GM12875 (cell line): Measurements from ENCODE around the gene POLA1.

Experiments used
- H3K4me3 ChIP-seq: one replicate; pipeline ENCODE4 v1.5.1; 2011; ENCODE audit warnings: low read depth, low read length, control low read depth
- TF ChIP-seq, protein P1 (sequence below): IDR thresholded peaks from 2 replicates; pipeline ENCODE4 v1.5.1; 2011; ENCODE audit warnings: low read depth, mild to moderate bottlenecking, control low read depth, inconsistent platforms, low read length, moderate library complexity, borderline replicate concordance; ENCODE audit not compliant: insufficient read depth

Gene POLA1

DNA sequence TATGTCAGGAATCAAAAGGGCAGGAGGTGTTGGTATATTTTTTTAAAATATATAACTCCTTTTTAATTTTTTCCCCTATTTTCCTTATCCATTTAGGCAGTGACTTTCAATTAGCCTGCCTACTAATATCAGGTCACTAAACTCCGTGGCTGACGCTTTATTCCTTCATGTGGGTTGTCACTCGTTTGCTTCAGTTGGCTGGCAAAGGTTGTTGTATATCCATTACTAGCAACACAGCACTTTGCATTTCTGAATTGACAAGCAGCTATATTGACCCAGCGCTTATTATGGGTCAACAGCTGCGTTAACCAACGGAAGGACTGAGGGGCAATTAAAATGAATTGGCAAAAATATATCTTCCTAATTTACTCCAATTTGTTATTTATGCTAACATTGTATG is 234.4 kb downstream of the POLA1 start:
- TF ChIP-seq, protein P1, sequence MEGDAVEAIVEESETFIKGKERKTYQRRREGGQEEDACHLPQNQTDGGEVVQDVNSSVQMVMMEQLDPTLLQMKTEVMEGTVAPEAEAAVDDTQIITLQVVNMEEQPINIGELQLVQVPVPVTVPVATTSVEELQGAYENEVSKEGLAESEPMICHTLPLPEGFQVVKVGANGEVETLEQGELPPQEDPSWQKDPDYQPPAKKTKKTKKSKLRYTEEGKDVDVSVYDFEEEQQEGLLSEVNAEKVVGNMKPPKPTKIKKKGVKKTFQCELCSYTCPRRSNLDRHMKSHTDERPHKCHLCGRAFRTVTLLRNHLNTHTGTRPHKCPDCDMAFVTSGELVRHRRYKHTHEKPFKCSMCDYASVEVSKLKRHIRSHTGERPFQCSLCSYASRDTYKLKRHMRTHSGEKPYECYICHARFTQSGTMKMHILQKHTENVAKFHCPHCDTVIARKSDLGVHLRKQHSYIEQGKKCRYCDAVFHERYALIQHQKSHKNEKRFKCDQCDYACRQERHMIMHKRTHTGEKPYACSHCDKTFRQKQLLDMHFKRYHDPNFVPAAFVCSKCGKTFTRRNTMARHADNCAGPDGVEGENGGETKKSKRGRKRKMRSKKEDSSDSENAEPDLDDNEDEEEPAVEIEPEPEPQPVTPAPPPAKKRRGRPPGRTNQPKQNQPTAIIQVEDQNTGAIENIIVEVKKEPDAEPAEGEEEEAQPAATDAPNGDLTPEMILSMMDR = no peak

DNA sequence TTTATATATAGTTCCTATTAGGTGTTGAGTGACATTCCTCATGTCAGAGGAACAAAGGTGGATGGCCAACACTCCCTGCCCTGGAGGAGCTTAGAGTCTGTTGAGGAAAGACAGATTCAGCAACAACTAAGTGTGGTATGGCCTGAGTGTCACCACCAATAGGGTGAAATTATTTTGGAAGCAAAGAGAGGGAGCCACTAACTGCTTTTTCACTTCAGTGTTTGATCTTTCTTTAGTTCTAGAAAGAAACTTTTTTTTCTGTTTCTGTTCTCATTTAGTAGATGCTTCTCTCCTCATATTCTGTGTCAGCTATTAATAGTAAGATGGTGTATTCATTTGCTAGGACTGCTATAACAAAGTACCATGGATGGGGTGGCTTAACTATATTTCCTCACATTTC is 240.6 kb downstream of the POLA1 start:
- no peak overlapping the region for H3K4me3 ChIP-seq
- TF ChIP-seq, protein P1 = no peak

More for the DNA sequence above, 234.4 kb downstream of the POLA1 start:
- H3K4me3 ChIP-seq = no peak overlapping the region

- H3K4me3 ChIP-seq = no peak overlapping the region
- TF ChIP-seq, protein P1 = no peak
These were observed 251.3 kb downstream of the POLA1 start for GRCh38 chrX:24945009-24945408.

- no peak overlapping the region for H3K4me3 ChIP-seq
- TF ChIP-seq, protein P1 = no peak
These were observed 252.7 kb downstream of the POLA1 start for GRCh38 chrX:24946369-24946768.

GRCh38 chrX:24954732-24955131 is 261.0 kb downstream of the POLA1 start:
- H3K4me3 ChIP-seq = no peak overlapping the region
- TF ChIP-seq, protein P1 = no peak

DNA sequence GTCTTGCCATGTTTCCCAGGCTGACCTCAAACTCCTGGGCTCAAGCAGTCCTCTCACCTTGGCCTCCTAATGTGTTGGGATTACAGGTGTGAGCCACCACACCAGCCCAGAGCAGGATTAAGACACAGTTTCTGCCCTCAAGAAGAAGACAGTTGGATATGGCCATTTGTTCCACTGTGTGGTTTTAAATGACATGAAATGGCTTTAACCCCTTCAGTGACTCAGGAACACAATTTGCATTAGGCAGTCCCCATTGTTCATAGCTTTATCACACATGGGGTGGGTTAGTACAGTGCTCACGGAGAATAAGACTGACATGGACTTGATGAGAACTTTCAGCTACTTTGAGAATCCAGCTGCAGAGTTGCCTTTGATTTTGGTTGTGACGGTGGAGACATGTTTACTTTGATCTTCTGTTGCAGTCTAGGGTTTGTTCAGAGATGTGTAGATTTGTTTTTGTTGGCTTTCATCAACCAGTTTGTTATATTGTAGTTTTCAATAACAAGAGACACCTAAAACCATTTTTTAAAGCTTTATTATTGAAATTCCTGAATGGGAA is 261.7 kb downstream of the POLA1 start:
- no peak overlapping the region for H3K4me3 ChIP-seq
- TF ChIP-seq, protein P1 = no peak

- H3K4me3 ChIP-seq = no peak overlapping the region
- TF ChIP-seq, protein P1 = no peak
These were observed 263.1 kb downstream of the POLA1 start for GRCh38 chrX:24956828-24957227.
